Measurements from ENCODE around the gene RABIF.
A peak's percentile ranks its signal among the peaks of the same experiment; 100 is the strongest.
"Not testable (repeated sequence)": the region's sequence is repeated elsewhere in the genome, so short reads cannot be mapped to it uniquely, and the experiment has no call there.

RABIF gene

GRCh38 chr1:202888531-202889360 is at the start of gene RABIF:
RABIF (minus strand) TSS chr1:202889149; CDS start chr1:202889098, 51 bp downstream.
- DNase-seq: peak; percentile 97

DNA sequence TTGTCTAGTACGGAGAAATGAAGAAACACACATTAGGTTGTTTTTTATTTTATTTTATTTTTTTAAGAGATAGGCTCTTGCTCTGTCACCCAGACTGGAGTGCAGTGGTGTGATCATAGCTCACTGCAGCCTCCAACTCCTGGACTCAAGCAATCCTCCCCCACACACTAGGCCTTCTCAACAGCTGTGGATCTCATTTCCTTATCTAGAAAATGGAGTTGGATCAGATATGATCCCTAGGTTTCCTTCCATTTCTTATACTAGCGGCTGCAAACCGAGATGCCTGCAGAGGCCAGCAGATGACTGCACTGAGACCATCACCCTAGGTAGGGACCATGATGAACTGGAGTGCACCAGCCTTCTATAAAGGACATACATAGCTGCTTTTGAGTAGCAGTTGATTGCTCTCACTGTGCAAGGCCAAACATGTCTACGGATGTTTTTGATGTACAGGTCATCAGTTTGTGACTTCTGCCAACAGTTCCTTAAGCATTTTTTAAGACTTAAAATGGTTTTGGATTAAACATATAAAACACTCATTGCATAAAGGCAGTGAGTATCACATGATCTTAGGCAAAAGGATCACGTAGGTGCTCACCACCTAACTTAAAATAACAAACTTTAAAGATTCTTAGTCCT is 49.5 kb upstream of the RABIF start:
- no peak for DNase-seq

DNA sequence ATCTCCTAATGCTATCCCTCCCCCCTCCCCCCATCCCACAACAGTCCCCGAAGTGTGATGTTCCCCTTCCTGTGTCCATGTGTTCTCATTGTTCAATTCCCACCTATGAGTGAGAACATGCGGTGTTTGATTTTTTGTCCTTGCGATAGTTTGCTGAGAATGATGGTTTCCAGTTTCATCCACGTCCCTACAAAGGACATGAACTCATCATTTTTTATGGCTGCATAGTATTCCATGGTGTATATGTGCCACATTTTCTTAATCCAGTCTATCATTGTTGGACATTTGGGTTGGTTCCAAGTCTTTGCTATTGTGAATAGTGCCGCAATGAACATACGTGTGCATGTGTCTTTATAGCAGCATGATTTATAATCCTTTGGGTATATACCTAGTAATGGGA is 47.5 kb upstream of the RABIF start:
- not testable (repeated sequence) for DNase-seq

- DNase-seq: no peak
These were observed 46.9 kb upstream of the RABIF start for GRCh38 chr1:202935844-202936243.

DNA sequence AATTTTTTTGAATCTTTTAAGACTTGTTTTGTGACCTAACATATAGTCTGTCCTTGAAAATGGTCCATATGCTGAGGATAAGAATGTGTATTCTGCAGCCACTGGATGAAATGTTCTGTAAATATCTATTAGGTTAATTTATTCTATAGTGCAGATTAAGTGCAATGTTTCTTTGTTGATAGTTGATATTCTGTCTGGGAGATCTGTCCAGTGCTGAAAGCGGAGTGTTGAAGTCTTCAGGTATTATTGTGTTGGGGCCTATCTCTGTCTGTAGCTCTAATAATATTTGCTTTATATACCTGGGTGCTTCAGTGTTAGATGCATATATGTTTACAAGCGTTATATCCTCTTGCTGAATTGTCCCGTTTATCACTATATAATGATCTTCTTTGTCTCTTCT is 45.8 kb upstream of the RABIF start:
- DNase-seq: no peak

GRCh38 chr1:202932476-202932875 is 43.5 kb upstream of the RABIF start:
- no peak for DNase-seq

DNA sequence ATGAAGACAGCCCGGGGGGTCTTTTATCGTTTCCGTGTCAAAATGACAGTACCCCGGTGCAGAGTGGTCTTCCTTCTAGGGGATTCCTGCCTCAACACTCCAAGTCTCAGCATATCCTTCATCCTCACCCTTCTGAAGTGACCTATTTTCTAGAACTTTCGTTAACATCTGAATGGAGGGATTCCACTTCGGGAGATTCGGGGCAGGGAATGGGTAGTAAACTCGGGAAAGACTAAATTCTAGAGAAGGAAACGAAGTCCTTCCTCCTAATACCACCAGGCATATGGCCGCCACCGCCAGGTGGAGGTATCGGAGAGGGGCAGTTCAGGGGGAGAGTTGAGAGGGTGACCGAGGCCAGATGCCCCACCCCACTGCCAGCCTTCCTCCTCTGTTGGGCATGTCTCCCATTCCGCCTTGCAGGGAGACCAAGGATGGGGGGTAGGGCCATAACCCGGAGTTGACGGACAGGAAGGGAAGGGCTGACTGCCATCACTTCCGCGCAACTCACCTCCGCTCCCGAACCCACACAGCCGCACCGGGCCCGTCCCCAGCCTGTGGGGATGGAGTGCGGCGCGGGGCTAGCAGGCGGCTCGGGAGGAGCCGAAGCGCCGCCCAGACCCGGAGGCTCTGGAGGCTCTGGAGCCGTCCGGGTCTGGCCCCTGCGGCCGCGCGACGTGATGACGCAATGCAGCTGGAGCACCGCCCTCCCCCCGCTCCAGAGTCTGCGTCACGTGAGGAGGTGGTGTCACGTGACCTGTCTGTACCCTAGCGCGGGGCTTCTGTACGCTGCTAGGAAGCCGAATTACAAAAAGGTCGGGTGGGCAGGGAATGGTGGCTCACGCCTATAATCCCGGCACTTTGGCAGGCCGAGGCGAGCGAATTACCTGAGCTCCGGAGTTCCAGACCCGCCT is 37.9 kb upstream of the RABIF start, which contains the start of gene KLHL12:
KLHL12 (minus strand) TSS at position 654 of the 911 bp plus-strand sequence. CDS start 2,072 bp downstream, outside the sequence.
- peak; percentile 97 for DNase-seq

DNA sequence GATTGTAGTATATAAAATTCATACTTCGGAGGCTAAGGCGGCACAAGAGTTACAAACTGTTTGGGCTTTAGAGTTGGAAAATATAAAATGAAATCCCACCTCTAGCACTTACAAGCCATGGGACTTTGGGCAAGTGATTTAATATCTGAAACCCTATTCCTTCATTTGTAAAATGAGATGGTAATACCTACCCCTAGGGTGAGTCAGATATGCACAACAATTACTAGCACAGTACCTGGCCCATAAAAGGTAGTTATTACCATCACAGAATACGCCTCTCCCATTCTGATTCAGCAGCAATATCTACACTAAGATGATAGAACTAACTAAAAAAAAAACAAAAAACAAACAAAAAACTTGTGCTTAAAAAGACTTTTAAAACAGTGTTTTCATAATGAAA is 34.6 kb upstream of the RABIF start:
- no peak for DNase-seq

DNA sequence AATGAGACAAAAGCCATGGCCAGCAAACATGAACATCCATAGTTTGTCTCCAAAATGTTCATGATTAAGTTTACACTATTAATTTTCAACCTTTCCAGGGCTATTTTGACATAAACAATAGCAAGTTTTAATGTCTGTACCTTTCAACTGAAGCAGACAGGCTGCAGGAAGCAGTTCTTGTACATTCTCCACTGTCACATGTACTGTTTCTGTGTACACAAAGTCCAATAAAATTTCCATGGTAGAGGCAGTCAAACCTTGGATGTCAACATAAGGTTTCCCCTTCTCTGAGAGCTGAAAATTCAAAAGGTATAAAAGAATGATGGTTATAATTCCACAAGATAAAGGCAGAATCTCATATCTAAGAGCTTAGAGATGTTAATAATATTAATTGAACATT is 30.7 kb upstream of the RABIF start:
- no peak for DNase-seq

- no peak for DNase-seq
These were observed 26.2 kb upstream of the RABIF start for GRCh38 chr1:202915146-202915545.

- DNase-seq: not testable (repeated sequence)
These were observed 23.5 kb upstream of the RABIF start for GRCh38 chr1:202912476-202912875.

GRCh38 chr1:202909494-202909893 is 20.5 kb upstream of the RABIF start:
- no peak for DNase-seq

- DNase-seq: no peak
These were observed 20.0 kb upstream of the RABIF start for GRCh38 chr1:202908998-202909397.

DNA sequence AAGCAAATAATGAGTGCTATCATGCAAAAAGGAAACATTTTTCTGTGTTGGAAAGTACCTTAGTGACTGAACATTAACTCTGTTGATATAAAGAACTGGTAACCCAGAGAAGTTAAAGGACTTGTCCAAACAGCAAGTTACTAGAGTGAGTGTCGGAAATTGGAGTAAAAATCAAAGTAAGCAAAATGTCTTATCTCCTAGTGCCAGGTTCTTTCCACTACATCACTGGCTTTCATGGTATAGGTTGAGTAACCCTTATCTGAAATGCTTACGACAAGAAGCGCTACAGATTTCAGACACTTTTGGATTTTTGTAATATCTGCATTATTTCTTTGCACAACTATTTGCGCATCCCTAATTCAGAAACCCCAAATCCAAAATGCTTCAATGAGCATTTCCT is 16.4 kb upstream of the RABIF start:
- no peak for DNase-seq

DNA sequence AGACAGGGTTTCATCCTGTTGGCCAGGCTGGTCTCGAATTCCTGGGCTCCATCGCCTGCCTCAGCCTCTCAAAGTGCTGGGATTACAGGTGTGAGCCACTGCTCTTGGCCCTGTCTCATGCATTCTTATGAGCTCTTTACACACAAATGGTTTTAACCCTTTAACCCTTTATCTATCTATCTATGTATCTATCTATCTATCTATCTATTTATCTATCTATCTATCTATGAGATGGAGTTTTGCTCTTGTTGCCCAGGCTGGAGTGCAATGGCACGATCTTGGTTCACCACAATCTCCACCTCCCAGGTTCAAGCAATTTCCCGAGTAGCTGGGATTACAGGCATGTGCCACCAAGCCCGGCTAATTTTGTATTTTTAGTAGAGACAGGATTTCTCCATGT is 14.9 kb upstream of the RABIF start:
- DNase-seq: not testable (repeated sequence)

- no peak for DNase-seq
These were observed 12.6 kb upstream of the RABIF start for GRCh38 chr1:202901555-202901954.

GRCh38 chr1:202892501-202892900 is 3.6 kb upstream of the RABIF start:
- DNase-seq: no peak

GRCh38 chr1:202890392-202890791 is 1.4 kb upstream of the RABIF start:
- no peak for DNase-seq

GRCh38 chr1:202888221-202888530 is 773 bp downstream of the RABIF start:
- no peak for DNase-seq

- no peak for DNase-seq
These were observed 7.9 kb downstream of the RABIF start for GRCh38 chr1:202880961-202881460.

DNA sequence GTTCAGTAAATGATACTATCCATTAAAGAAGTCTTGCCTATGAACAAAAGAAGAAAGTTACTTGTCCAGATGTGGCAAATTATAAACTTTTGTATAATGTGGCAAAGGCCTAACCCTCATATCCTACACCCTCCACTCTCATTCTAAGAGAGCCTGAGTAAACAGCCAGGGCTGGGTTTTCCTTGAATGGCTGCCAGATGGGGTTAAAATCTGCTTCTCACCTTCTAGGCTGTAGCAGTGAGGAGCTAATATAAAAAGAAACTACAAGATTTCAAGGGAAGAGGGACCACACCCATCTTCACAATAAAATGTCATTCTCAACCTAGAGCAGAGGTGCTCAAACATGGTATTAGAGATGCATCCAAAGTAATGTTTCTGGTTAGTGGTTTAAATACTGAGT is 8.9 kb downstream of the RABIF start:
- no peak for DNase-seq

GRCh38 chr1:202879128-202879527 is 9.8 kb downstream of the RABIF start:
- no peak for DNase-seq

DNA sequence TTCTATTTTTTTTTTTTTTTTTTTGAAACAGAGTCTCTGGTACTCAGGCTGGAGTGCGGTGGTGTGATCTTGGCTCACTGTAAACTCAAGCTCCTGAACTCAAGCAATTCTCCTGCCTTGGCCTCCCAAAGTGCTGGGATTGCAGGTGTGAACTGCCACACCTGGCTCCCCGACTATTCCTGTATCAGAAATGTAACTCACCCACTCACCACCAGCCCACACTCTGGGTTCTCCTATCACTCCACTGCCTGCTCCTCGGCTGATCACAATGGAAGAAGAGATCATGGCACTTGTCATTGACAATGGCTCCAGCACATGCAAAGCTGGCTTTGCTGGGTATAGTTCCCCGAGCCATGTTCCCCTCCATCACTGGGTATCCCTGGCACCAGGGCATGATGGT is 15.9 kb downstream of the RABIF start:
- DNase-seq: no peak

All from activated CD8-positive, alpha-beta memory T cell treated with anti-CD3 and anti-CD28 coated beads for 24 hours (primary cell).